Activated CD4-positive, alpha-beta T cell treated with anti-CD3 and anti-CD28 coated beads, Interleukin-2, amount 10 ng/mL, durations not matched to agents 7 days and 5 days (primary cell): Measurements from ENCODE around the gene MSRB3. TPM values are rescaled to one million over a fixed set of nuclear protein-coding genes. Genes with fewer than 3 reads are reported as not detected.
A peak's percentile ranks its signal among the peaks of the same experiment; 100 is the strongest.

Experiments used
- CTCF ChIA-PET: fragments of 350-600 bp; sonication (Branson Sonifier 250); formaldehyde crosslinking; loops from one replicate; lab custom pipeline; 2021; ENCODE audit warnings: antibody characterized with exemption; lab: Charles Lee
- POLR2A ChIA-PET: fragments of 350-600 bp; sonication (Branson Sonifier 250); formaldehyde crosslinking; loops from one replicate; lab custom pipeline; 2021; ENCODE audit warnings: antibody characterized with exemption; lab: Charles Lee
- DNase-seq: peaks from one replicate; pipeline ENCODE4 v3.0.0-alpha.2; 2020
- H3K27ac Mint-ChIP-seq: one replicate; pipeline ENCODE4 v1.8.0; 2021; ENCODE audit warnings: mild to moderate bottlenecking, moderate library complexity, mixed read lengths
- H3K27me3 Mint-ChIP-seq: one replicate; pipeline ENCODE4 v1.8.0; 2021; ENCODE audit warnings: mixed read lengths
- H3K36me3 Mint-ChIP-seq: one replicate; pipeline ENCODE4 v1.8.0; 2021; ENCODE audit warnings: low read depth, mixed read lengths
- H3K4me1 Mint-ChIP-seq: one replicate; pipeline ENCODE4 v1.8.0; 2021; ENCODE audit warnings: mixed read lengths
- H3K4me3 Mint-ChIP-seq: one replicate; pipeline ENCODE4 v1.8.0; 2021; ENCODE audit warnings: mild to moderate bottlenecking, moderate library complexity, mixed read lengths
- H3K9me3 Mint-ChIP-seq: one replicate; pipeline ENCODE4 v1.8.0; 2021; ENCODE audit warnings: mixed read lengths
- total RNA-seq, 2 experiments: library from RNA; stranded (reverse); gene quantifications; one replicate each; pipeline ENCODE4 v1.2.3, GENCODE V29; 2021

Gene MSRB3
- total RNA-seq, result not detected

- peak; percentile 19 for DNase-seq
- ChIA-PET POLR2A (no interaction called here), CTCF (no interaction called here)
- H3K27ac Mint-ChIP-seq, result no peak within 1 kb of the TSS
- no peaks in the 10 kb centered on the region for H3K9me3 Mint-ChIP-seq
- H3K4me3 Mint-ChIP-seq, result peak within 1 kb of the TSS; percentile 49
- H3K27me3 Mint-ChIP-seq, result peaks cover 63% of the 10 kb centered on the region
- H3K36me3 Mint-ChIP-seq, result peaks cover 1% of the 10 kb centered on the region
- H3K4me1 Mint-ChIP-seq, result peaks cover 3% of the 10 kb centered on the region
These were observed at the start of gene MSRB3 for GRCh38 chr12:65278576-65279368. MSRB3 (plus strand) TSS chr12:65278683; CDS start chr12:65308580, 29,897 bp downstream.

GRCh38 chr12:65229441-65229840 lies 49.0 kb upstream of the MSRB3 start:
- Mint-ChIP-seq H3K4me1 (peaks cover 21% of the 10 kb centered on the region), H3K36me3 (peaks cover 48% of the 10 kb centered on the region), H3K4me3 (no peak overlapping the region), H3K27ac (no peak overlapping the region), H3K9me3 (peaks cover 29% of the 10 kb centered on the region), H3K27me3 (no peaks in the 10 kb centered on the region)
- no peak for DNase-seq
- ChIA-PET CTCF (no interaction called here), POLR2A (no interaction called here)

- Mint-ChIP-seq H3K27ac (no peak overlapping the region), H3K9me3 (peaks cover 19% of the 10 kb centered on the region), H3K4me1 (peaks cover 7% of the 10 kb centered on the region), H3K4me3 (no peak overlapping the region), H3K36me3 (peaks cover 23% of the 10 kb centered on the region), H3K27me3 (no peaks in the 10 kb centered on the region)
- CTCF ChIA-PET, result interaction anchor here (1.1 to 1.4 kb wide), 4 partner anchors 9 to 342 kb away, joined by 3 to 4 read pairs (median 4); partner anchors contain the start of gene LEMD3
- POLR2A ChIA-PET, result no interaction called here
- DNase-seq, result no peak
These were observed 45.9 kb upstream of the MSRB3 start for GRCh38 chr12:65232476-65233077.

GRCh38 chr12:65237153-65237552 lies 41.3 kb upstream of the MSRB3 start:
- H3K9me3 Mint-ChIP-seq, result no peaks in the 10 kb centered on the region
- H3K4me1 Mint-ChIP-seq, result peaks cover 5% of the 10 kb centered on the region
- H3K27ac Mint-ChIP-seq, result no peak overlapping the region

GRCh38 chr12:65238609-65239008 lies 39.9 kb upstream of the MSRB3 start:
- POLR2A ChIA-PET, result no interaction called here
- Mint-ChIP-seq H3K36me3 (peaks cover 19% of the 10 kb centered on the region), H3K27ac (no peak overlapping the region), H3K4me1 (no peaks in the 10 kb centered on the region), H3K27me3 (no peaks in the 10 kb centered on the region), H3K9me3 (no peaks in the 10 kb centered on the region), H3K4me3 (no peak overlapping the region)
- CTCF ChIA-PET, result no interaction called here
- no peak for DNase-seq

More at GRCh38 chr12:65237153-65237552, 41.3 kb upstream of the MSRB3 start:
- no peaks in the 10 kb centered on the region for H3K27me3 Mint-ChIP-seq
- H3K4me3 Mint-ChIP-seq, result no peak overlapping the region
- POLR2A ChIA-PET, result no interaction called here
- peaks cover 7% of the 10 kb centered on the region for H3K36me3 Mint-ChIP-seq
- CTCF ChIA-PET, result interaction anchor here (0.5 kb wide), 1 partner anchor 46 kb away, joined by 4 read pairs; no protein-coding TSS in a partner anchor
- no peak for DNase-seq

- H3K4me3 Mint-ChIP-seq, result no peak overlapping the region
- ChIA-PET CTCF (no interaction called here), POLR2A (no interaction called here)
- no peak overlapping the region for H3K27ac Mint-ChIP-seq
- peaks cover 30% of the 10 kb centered on the region for H3K36me3 Mint-ChIP-seq
- no peaks in the 10 kb centered on the region for H3K27me3 Mint-ChIP-seq
- peaks cover 5% of the 10 kb centered on the region for H3K4me1 Mint-ChIP-seq
- H3K9me3 Mint-ChIP-seq, result no peaks in the 10 kb centered on the region
- no peak for DNase-seq
These were observed 29.5 kb upstream of the MSRB3 start for GRCh38 chr12:65248656-65249633.

- Mint-ChIP-seq H3K4me1 (peaks cover 5% of the 10 kb centered on the region), H3K36me3 (peaks cover 16% of the 10 kb centered on the region), H3K4me3 (no peak overlapping the region), H3K27ac (no peak overlapping the region), H3K9me3 (no peaks in the 10 kb centered on the region), H3K27me3 (no peaks in the 10 kb centered on the region)
- POLR2A ChIA-PET, result no interaction called here
- CTCF ChIA-PET, result no interaction called here
- no peak for DNase-seq
These were observed 26.0 kb upstream of the MSRB3 start for GRCh38 chr12:65252515-65252914.

GRCh38 chr12:65257986-65258385 lies 20.5 kb upstream of the MSRB3 start:
- H3K36me3 Mint-ChIP-seq, result no peaks in the 10 kb centered on the region
- no peak overlapping the region for H3K4me3 Mint-ChIP-seq
- peaks cover 14% of the 10 kb centered on the region for H3K27me3 Mint-ChIP-seq
- no peak overlapping the region for H3K27ac Mint-ChIP-seq
- ChIA-PET POLR2A (no interaction called here), CTCF (no interaction called here)
- H3K4me1 Mint-ChIP-seq, result no peaks in the 10 kb centered on the region
- no peak for DNase-seq
- H3K9me3 Mint-ChIP-seq, result no peaks in the 10 kb centered on the region

- no peaks in the 10 kb centered on the region for H3K4me1 Mint-ChIP-seq
- DNase-seq, result no peak
- ChIA-PET CTCF (no interaction called here), POLR2A (no interaction called here)
- no peak overlapping the region for H3K27ac Mint-ChIP-seq
- peaks cover 14% of the 10 kb centered on the region for H3K27me3 Mint-ChIP-seq
- H3K9me3 Mint-ChIP-seq, result no peaks in the 10 kb centered on the region
- H3K4me3 Mint-ChIP-seq, result no peak overlapping the region
- H3K36me3 Mint-ChIP-seq, result no peaks in the 10 kb centered on the region
These were observed 19.0 kb upstream of the MSRB3 start for GRCh38 chr12:65259501-65259900.

GRCh38 chr12:65263777-65264176 lies 14.7 kb upstream of the MSRB3 start:
- no peaks in the 10 kb centered on the region for H3K4me1 Mint-ChIP-seq
- POLR2A ChIA-PET, result no interaction called here
- H3K4me3 Mint-ChIP-seq, result no peak overlapping the region
- peaks cover 28% of the 10 kb centered on the region for H3K27me3 Mint-ChIP-seq
- DNase-seq, result no peak
- no peaks in the 10 kb centered on the region for H3K36me3 Mint-ChIP-seq
- no peaks in the 10 kb centered on the region for H3K9me3 Mint-ChIP-seq
- CTCF ChIA-PET, result no interaction called here
- no peak overlapping the region for H3K27ac Mint-ChIP-seq

- ChIA-PET CTCF (no interaction called here), POLR2A (no interaction called here)
- Mint-ChIP-seq H3K9me3 (no peaks in the 10 kb centered on the region), H3K36me3 (no peaks in the 10 kb centered on the region), H3K4me3 (no peak overlapping the region), H3K4me1 (no peaks in the 10 kb centered on the region), H3K27ac (no peak overlapping the region), H3K27me3 (peaks cover 19% of the 10 kb centered on the region)
- no peak for DNase-seq
These were observed 12.1 kb upstream of the MSRB3 start for GRCh38 chr12:65266408-65266807.

GRCh38 chr12:65269603-65270002 lies 8.9 kb upstream of the MSRB3 start:
- DNase-seq, result no peak
- CTCF ChIA-PET, result no interaction called here
- no peaks in the 10 kb centered on the region for H3K4me1 Mint-ChIP-seq
- POLR2A ChIA-PET, result no interaction called here
- H3K4me3 Mint-ChIP-seq, result no peak overlapping the region
- peaks cover 29% of the 10 kb centered on the region for H3K27me3 Mint-ChIP-seq
- no peaks in the 10 kb centered on the region for H3K9me3 Mint-ChIP-seq
- no peak overlapping the region for H3K27ac Mint-ChIP-seq
- no peaks in the 10 kb centered on the region for H3K36me3 Mint-ChIP-seq
